Type B pancreatic cell (in vitro differentiated cells): ENCODE results near the gene HOXA4. TPM values are rescaled to one million over a fixed set of nuclear protein-coding genes. Genes with fewer than 3 reads are reported as not detected.

Experiments used
- DNase-seq: peaks from one replicate; pipeline ENCODE4 v3.0.0; 2021; ENCODE audit warnings: mixed read lengths; ENCODE audit not compliant: unreplicated experiment; ENCODE audit errors: extremely low spot score
- H3K27ac Mint-ChIP-seq: 2 replicates; pipeline ENCODE4 v1.8.0; 2021; ENCODE audit warnings: mild to moderate bottlenecking, mixed read lengths
- H3K27me3 Mint-ChIP-seq: 2 replicates; pipeline ENCODE4 v1.8.0; 2021; ENCODE audit warnings: mixed read lengths
- H3K36me3 Mint-ChIP-seq: 2 replicates; pipeline ENCODE4 v1.8.0; 2021; ENCODE audit warnings: mixed read lengths
- H3K4me1 Mint-ChIP-seq: one replicate; pipeline ENCODE4 v1.8.0; 2021; ENCODE audit warnings: mixed read lengths; ENCODE audit not compliant: unreplicated experiment
- H3K4me3 Mint-ChIP-seq: 2 replicates; pipeline ENCODE4 v1.8.0; 2021; ENCODE audit warnings: mild to moderate bottlenecking, mixed read lengths
- H3K9me3 Mint-ChIP-seq: 2 replicates; pipeline ENCODE4 v1.8.0; 2021; ENCODE audit warnings: mixed read lengths
- total RNA-seq: library from RNA; stranded (reverse); gene quantifications from 2 replicates; pipeline ENCODE4 v1.2.1, GENCODE V29; 2021; ENCODE audit warnings: low replicate concordance
- TF ChIP-seq, protein P1 (sequence below): fragments of 200-600 bp; sonication (generic); conservative IDR thresholded peaks from 2 replicates; pipeline ENCODE4 v1.5.0; 2021; ENCODE audit warnings: antibody characterized with exemption, mild to moderate bottlenecking

The HOXA4 gene
- total RNA-seq, 1 donor from 2014 or later: 28.5 TPM

DNA sequence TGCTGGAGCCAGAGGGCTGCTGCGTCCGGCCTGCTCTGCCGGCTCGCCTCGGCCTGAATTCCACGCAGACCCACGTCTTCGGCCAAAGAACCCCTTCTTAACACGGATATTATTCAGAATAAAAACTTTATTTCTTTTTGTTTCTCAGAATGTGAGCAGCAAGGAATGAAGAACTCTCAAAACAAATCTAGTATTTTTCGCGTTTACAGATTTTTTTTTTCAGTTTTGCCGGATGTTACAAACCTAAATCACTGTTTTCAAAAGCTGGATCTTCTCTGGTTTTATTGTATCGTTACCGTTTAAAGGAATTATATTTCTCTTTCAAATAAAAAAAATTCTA, 23.7 kb downstream of the HOXA4 start:
- H3K9me3 Mint-ChIP-seq: no peaks in the 10 kb centered on the region
- H3K36me3 Mint-ChIP-seq: peaks cover 28% of the 10 kb centered on the region
- no peak for DNase-seq
- H3K4me1 Mint-ChIP-seq: peaks cover 66% of the 10 kb centered on the region
- peak overlapping the region; percentile 97 for H3K4me3 Mint-ChIP-seq
- peak overlapping the region; percentile 97 for H3K27ac Mint-ChIP-seq
- peaks cover 67% of the 10 kb centered on the region for H3K27me3 Mint-ChIP-seq
- TF ChIP-seq, protein P1, sequence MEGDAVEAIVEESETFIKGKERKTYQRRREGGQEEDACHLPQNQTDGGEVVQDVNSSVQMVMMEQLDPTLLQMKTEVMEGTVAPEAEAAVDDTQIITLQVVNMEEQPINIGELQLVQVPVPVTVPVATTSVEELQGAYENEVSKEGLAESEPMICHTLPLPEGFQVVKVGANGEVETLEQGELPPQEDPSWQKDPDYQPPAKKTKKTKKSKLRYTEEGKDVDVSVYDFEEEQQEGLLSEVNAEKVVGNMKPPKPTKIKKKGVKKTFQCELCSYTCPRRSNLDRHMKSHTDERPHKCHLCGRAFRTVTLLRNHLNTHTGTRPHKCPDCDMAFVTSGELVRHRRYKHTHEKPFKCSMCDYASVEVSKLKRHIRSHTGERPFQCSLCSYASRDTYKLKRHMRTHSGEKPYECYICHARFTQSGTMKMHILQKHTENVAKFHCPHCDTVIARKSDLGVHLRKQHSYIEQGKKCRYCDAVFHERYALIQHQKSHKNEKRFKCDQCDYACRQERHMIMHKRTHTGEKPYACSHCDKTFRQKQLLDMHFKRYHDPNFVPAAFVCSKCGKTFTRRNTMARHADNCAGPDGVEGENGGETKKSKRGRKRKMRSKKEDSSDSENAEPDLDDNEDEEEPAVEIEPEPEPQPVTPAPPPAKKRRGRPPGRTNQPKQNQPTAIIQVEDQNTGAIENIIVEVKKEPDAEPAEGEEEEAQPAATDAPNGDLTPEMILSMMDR: no peak

DNA sequence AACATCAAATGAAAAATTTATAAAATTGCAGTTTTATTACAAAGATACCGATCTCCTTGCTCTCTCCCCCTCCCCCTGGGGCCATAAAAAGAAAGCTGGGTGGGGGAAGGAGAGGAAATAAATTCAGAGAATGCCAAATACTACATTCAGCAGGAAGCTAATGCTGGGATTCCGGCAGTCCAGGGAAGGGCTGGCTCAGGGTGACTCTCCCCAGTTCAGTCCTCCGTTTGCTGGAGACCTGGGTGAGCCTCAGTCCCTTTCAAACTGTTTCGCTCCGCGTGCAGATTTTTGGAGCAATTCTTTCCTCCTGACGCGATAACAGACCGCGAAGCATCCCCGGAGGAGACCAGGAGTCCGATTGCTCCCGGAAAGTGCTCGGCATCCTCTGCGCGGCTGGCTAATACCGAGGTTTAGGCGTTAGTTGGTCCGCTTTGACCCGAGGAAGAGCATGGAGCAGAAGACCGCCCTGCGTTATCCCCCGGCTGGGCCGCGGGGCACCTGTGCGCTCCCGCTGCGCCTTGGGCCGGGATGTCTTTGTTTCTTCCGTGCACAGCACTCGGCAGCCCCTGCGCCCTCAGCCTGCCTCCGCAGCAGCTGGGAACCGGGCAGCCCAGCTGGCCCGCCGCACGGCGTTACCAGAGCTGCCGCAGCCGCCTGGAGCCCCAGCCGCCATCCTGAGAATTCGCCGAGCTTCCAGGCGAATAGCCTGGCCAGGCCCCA, 24.2 kb downstream of the HOXA4 start:
- TF ChIP-seq, protein P1: no peak
- Mint-ChIP-seq H3K4me1 (peaks cover 61% of the 10 kb centered on the region), H3K4me3 (peak overlapping the region; percentile 97), H3K27me3 (peaks cover 67% of the 10 kb centered on the region), H3K27ac (peak overlapping the region; percentile 97), H3K9me3 (no peaks in the 10 kb centered on the region), H3K36me3 (peaks cover 27% of the 10 kb centered on the region)
- no peak for DNase-seq

- no peaks in the 10 kb centered on the region for H3K9me3 Mint-ChIP-seq
- TF ChIP-seq, protein P1: no peak
- H3K4me3 Mint-ChIP-seq: peak overlapping the region; percentile 97
- peak overlapping the region; percentile 97 for H3K27ac Mint-ChIP-seq
- H3K4me1 Mint-ChIP-seq: peaks cover 59% of the 10 kb centered on the region
- no peak for DNase-seq
- H3K36me3 Mint-ChIP-seq: peaks cover 31% of the 10 kb centered on the region
- H3K27me3 Mint-ChIP-seq: peaks cover 67% of the 10 kb centered on the region
These were observed 25.1 kb downstream of the HOXA4 start for GRCh38 chr7:27105301-27106031.

DNA sequence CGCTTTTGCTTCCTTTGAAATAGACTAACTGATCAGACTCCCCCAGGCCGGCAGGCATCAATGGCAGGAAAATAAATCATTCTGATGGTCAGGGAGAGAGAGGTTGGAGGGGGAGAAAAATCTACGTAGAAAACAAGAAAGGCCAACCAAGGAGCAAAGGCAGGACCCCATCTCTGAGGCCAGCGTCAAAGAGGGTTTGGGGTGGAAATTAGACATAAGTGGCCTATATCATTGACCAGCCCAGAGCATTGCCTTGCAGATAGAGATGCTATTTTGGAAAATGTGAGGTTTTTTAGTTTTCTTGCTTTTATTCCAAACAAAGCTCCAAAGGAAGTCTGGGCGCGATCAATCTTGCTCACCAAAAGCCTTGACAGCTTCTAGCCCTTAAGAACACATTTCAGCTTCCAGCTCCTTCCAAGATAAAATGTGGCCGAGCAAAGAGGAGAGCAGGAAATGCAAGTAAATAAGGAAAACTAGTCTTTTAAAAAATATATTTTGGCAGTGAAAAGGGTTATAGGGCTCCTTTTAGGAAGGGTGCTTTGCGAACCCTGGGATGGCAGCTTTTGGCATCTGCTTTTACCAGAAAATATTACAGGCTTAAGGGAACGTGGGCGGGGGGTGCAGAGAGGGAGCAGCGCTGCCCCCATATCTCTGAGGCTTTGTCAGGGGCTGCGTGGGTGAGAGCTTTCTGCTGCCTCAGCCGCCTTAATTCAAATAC, 26.1 kb downstream of the HOXA4 start:
- TF ChIP-seq, protein P1: no peak
- Mint-ChIP-seq H3K4me1 (peaks cover 61% of the 10 kb centered on the region), H3K36me3 (peaks cover 35% of the 10 kb centered on the region), H3K27ac (peak overlapping the region; percentile 97), H3K27me3 (peaks cover 66% of the 10 kb centered on the region), H3K9me3 (no peaks in the 10 kb centered on the region), H3K4me3 (peak overlapping the region; percentile 97)
- DNase-seq: no peak

DNA sequence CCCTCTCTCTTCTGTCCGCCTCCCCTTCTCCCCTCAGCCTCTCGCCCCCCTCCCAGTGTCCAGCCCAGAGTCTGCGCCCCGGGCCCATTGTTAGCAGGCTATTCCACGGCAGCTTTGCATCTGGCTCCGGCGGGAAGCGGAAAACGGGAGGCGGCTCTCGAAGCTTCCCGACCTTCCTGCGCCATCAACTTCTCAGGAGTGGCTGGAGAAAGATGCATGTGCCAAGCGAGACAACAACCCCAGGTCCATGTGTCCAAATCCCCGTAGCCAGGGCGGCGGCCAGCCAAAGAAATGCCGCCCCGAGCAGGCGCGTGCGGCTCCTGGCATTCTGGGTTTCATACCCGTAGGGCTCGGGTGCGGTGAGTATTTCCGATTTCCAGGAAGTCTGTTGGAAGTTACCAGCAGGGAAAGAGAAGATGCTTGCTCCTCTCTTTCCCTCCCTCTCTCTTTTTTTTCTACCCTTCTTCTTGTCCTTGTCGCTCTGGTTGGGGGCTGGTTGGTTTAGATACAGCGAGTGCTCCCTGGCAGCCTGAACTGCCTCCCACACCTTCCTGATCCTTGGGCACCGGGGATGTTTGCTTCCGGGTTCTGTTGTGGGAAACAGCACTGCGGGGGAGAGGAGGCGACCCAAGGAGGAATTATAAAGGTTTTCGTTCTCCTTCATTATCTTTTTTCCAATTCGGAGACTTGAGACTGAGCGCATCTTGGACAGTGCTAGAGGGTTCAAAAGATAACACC, 26.9 kb downstream of the HOXA4 start:
- peaks cover 70% of the 10 kb centered on the region for H3K27me3 Mint-ChIP-seq
- H3K4me1 Mint-ChIP-seq: peaks cover 62% of the 10 kb centered on the region
- peaks cover 41% of the 10 kb centered on the region for H3K36me3 Mint-ChIP-seq
- DNase-seq: peak; percentile 73
- no peaks in the 10 kb centered on the region for H3K9me3 Mint-ChIP-seq
- H3K4me3 Mint-ChIP-seq: peak overlapping the region; percentile 97
- H3K27ac Mint-ChIP-seq: peak overlapping the region; percentile 97
- TF ChIP-seq, protein P1: no peak
